HG02970 (cell line): ENCODE data around the gene ACOXL.

Experiments
- ATAC-seq: cut with Tn5 transposase; IDR thresholded peaks from one replicate; pipeline ENCODE4 v1.9.1; 2021; ENCODE audit warnings: mild to moderate bottlenecking, moderate library complexity, moderate number of reproducible peaks; ENCODE audit not compliant: unreplicated experiment, low FRiP score

ACOXL gene

GRCh38 chr2:111167076-111167862, 434.9 kb downstream of the ACOXL start:
- ATAC-seq, result no peak

- ATAC-seq, result no peak
Observed at GRCh38 chr2:111167863-111168162, 435.4 kb downstream of the ACOXL start.
